PC-3 (cell line): ENCODE measurements around the gene HIBADH. TPM values are rescaled to one million over a fixed set of nuclear protein-coding genes. Genes with fewer than 3 reads are reported as not detected.

Source experiments
- ATAC-seq: fragments of 200-7000 bp; cut with Tn5 transposase; 2 replicates; pipeline ENCODE4 v1.9.1; 2020; ENCODE audit warnings: mild to moderate bottlenecking, moderate library complexity
- BruUV-seq: library from RNA; stranded (reverse); fragments of 400-500 nt; replicated peaks from 2 replicates; lab custom pipeline; 2021; lab: Mats Ljungman, UMichigan
- CTCF ChIA-PET: fragments of 300-600 bp; sonication (Branson Sonifier 250); formaldehyde crosslinking; loops from one replicate; lab custom pipeline; 2022; ENCODE audit warnings: antibody characterized with exemption; lab: Charles Lee
- POLR2A ChIA-PET: fragments of 300-600 bp; sonication (Branson Sonifier 250); formaldehyde crosslinking; loops from one replicate; lab custom pipeline; 2022; ENCODE audit warnings: antibody characterized with exemption; ENCODE audit not compliant: unreplicated experiment; lab: Charles Lee
- DNase-seq: peaks from one replicate; pipeline ENCODE4 v3.0.0-alpha.2; 2015
- H2AFZ ChIP-seq: fragments of 300-600 bp; sonication (generic); 2 replicates; pipeline ENCODE4 v1.6.0; 2016; ENCODE audit warnings: antibody characterized with exemption, low read length
- H3F3A ChIP-seq: fragments of 300-600 bp; sonication (generic); one replicate; pipeline ENCODE4 v1.6.0; 2017; ENCODE audit warnings: antibody characterized with exemption, low read length, control low read depth, mild to moderate bottlenecking; ENCODE audit not compliant: unreplicated experiment
- H3K27ac ChIP-seq: fragments of 300-600 bp; sonication (generic); 2 replicates; pipeline ENCODE4 v1.5.1; 2016; ENCODE audit warnings: mild to moderate bottlenecking, low read length
- H3K27me3 ChIP-seq: fragments of 300-600 bp; sonication (generic); 2 replicates; pipeline ENCODE4 v1.6.1; 2016; ENCODE audit warnings: low read length, mixed read lengths
- H3K36me3 ChIP-seq: fragments of 300-600 bp; sonication (generic); 2 replicates; pipeline ENCODE4 v1.6.1; 2016; ENCODE audit warnings: low read depth, mixed run types, low read length, mixed read lengths
- H3K4me1 ChIP-seq: fragments of 300-600 bp; sonication (generic); 2 replicates; pipeline ENCODE4 v1.5.1; 2016; ENCODE audit warnings: low read length; ENCODE audit not compliant: insufficient read depth
- H3K4me2 ChIP-seq: fragments of 300-600 bp; sonication (generic); 2 replicates; pipeline ENCODE4 v1.6.0; 2016; ENCODE audit warnings: low read length
- H3K4me3 ChIP-seq: fragments of 300-600 bp; sonication (generic); 2 replicates; pipeline ENCODE4 v1.5.1; 2016; ENCODE audit warnings: mild to moderate bottlenecking, low read length, mixed read lengths
- H3K79me2 ChIP-seq: fragments of 300-600 bp; sonication (generic); 2 replicates; pipeline ENCODE4 v1.6.1; 2017; ENCODE audit warnings: low read length, mixed read lengths
- H3K9ac ChIP-seq: fragments of 300-600 bp; sonication (generic); 2 replicates; pipeline ENCODE4 v1.6.0; 2016; ENCODE audit warnings: mild to moderate bottlenecking, low read length
- H3K9me2 ChIP-seq: fragments of 300-600 bp; sonication (generic); replicated peaks from 2 replicates; pipeline ENCODE4 v1.6.1; 2016; ENCODE audit warnings: mixed run types, low read length, mixed read lengths
- H3K9me3 ChIP-seq: fragments of 300-600 bp; sonication (generic); 2 replicates; pipeline ENCODE4 v1.6.1; 2016; ENCODE audit warnings: low read length, mixed read lengths
- H4K20me1 ChIP-seq: fragments of 300-600 bp; sonication (generic); 2 replicates; pipeline ENCODE4 v1.6.1; 2016; ENCODE audit warnings: low read length, mixed read lengths
- EZH2 ChIP-seq: fragments of 300-600 bp; sonication (generic); IDR thresholded peaks from one replicate; pipeline ENCODE4 v1.6.1; 2017; ENCODE audit warnings: antibody characterized with exemption, mild to moderate bottlenecking, low read length; ENCODE audit not compliant: unreplicated experiment
- EZH2phosphoT487 ChIP-seq: fragments of 300-600 bp; sonication (generic); IDR thresholded peaks from 2 replicates; pipeline ENCODE4 v1.6.1; 2018; ENCODE audit warnings: mild to moderate bottlenecking, antibody characterized with exemption, low read length, borderline replicate concordance
- intact Hi-C: fragments of 100-400 bp; cut with micrococcal nuclease; formaldehyde crosslinking; loops from 2 replicates; pipeline ENCODE4 v1.9.0; 2023
- total RNA-seq: library from RNA; depleted of rRNA; stranded (reverse); fragments of >200 nt; gene quantifications from 2 replicates; pipeline ENCODE4 v1.2.3, GENCODE V29; 2014
- TF ChIP-seq, protein P1 (sequence below): fragments of 300-600 bp; sonication (generic); conservative IDR thresholded peaks from 2 replicates; pipeline ENCODE4 v1.5.1; 2017; ENCODE audit warnings: antibody characterized with exemption, low read depth, mild to moderate bottlenecking, low read length

Gene HIBADH
- total RNA-seq, 1 experiment from 2014 or later, result 45.8 TPM

DNA sequence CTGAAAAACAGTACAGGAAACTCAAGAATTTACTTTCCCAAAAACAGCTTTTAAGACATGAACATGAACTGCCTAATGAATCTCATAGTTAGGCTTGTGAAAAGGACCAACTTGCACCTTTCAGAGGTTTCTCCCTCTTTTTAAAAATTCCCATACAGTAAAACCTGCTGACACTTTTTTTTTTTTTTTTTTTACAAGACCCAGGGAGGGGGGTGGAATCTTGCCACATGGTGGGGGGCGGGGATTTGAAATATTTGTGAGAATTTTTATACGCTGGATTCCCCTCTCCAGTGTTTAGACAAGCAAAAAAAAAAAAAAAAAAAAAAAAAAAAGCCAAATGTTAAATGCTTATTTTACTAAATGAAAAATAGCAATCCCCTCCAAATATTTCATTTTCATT, 57.4 kb downstream of the HIBADH start:
- H3K27ac ChIP-seq, result peak overlapping the region; percentile 91

GRCh38 chr7:27603813-27604212, 58.9 kb downstream of the HIBADH start:
- ChIA-PET CTCF (no interaction called here), POLR2A (no interaction called here)
- Histone ChIP-seq H3K36me3 (no peaks in the 10 kb centered on the region), H3K79me2 (peaks cover 9% of the 10 kb centered on the region), H3K4me1 (peaks cover 30% of the 10 kb centered on the region), H2AFZ (no peak overlapping the region), H3K27ac (no peak overlapping the region), H3K4me2 (no peak overlapping the region), H3K9me3 (no peaks in the 10 kb centered on the region), H3F3A (no peaks in the 10 kb centered on the region), H4K20me1 (no peaks in the 10 kb centered on the region), H3K9ac (no peak overlapping the region), H3K27me3 (no peaks in the 10 kb centered on the region), H3K9me2 (no peaks in the 10 kb centered on the region), H3K4me3 (no peak overlapping the region)
- TF ChIP-seq EZH2 (no peak), EZH2phosphoT487 (no peak)
- TF ChIP-seq, protein P1, sequence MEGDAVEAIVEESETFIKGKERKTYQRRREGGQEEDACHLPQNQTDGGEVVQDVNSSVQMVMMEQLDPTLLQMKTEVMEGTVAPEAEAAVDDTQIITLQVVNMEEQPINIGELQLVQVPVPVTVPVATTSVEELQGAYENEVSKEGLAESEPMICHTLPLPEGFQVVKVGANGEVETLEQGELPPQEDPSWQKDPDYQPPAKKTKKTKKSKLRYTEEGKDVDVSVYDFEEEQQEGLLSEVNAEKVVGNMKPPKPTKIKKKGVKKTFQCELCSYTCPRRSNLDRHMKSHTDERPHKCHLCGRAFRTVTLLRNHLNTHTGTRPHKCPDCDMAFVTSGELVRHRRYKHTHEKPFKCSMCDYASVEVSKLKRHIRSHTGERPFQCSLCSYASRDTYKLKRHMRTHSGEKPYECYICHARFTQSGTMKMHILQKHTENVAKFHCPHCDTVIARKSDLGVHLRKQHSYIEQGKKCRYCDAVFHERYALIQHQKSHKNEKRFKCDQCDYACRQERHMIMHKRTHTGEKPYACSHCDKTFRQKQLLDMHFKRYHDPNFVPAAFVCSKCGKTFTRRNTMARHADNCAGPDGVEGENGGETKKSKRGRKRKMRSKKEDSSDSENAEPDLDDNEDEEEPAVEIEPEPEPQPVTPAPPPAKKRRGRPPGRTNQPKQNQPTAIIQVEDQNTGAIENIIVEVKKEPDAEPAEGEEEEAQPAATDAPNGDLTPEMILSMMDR, result no peak
- DNase-seq (no peak), ATAC-seq (no peak)
- intact Hi-C loops, result loop anchor here (10.0 kb wide), 1 partner anchor 141 kb away; the partner anchor contains the start of gene TAX1BP1
- no TSS peak for BruUV-seq

More for the DNA sequence above, 57.4 kb downstream of the HIBADH start:
- Histone ChIP-seq H3K79me2 (peaks cover 9% of the 10 kb centered on the region), H3K9me2 (no peaks in the 10 kb centered on the region), H3F3A (no peaks in the 10 kb centered on the region), H2AFZ (no peak overlapping the region), H3K9me3 (no peaks in the 10 kb centered on the region), H3K36me3 (no peaks in the 10 kb centered on the region), H3K4me1 (peaks cover 30% of the 10 kb centered on the region), H3K27me3 (no peaks in the 10 kb centered on the region), H4K20me1 (no peaks in the 10 kb centered on the region), H3K4me2 (peak overlapping the region; percentile 77), H3K9ac (peak overlapping the region; percentile 67), H3K4me3 (peak overlapping the region; percentile 50)
- no TSS peak for BruUV-seq
- DNase-seq (no peak), ATAC-seq (no peak)
- ChIA-PET CTCF (interaction anchor here (0.5 to 3.0 kb wide), 10 partner anchors 41 to 488 kb away, joined by 3 to 35 read pairs (median 7); partner anchors contain the start of gene HOXA13), POLR2A (interaction anchor here (0.5 to 1.3 kb wide), 3 partner anchors 135 to 1021 kb away, joined by 3 to 4 read pairs (median 3); no protein-coding TSS in a partner anchor)
- intact Hi-C loops, result loop anchor here (1.0 to 10.0 kb wide), 4 partner anchors 140 to 409 kb away; partner anchors contain the start of gene TAX1BP1
- TF ChIP-seq, protein P1, result no peak
- TF ChIP-seq EZH2phosphoT487, result no peak
- no peak for TF ChIP-seq EZH2

DNA sequence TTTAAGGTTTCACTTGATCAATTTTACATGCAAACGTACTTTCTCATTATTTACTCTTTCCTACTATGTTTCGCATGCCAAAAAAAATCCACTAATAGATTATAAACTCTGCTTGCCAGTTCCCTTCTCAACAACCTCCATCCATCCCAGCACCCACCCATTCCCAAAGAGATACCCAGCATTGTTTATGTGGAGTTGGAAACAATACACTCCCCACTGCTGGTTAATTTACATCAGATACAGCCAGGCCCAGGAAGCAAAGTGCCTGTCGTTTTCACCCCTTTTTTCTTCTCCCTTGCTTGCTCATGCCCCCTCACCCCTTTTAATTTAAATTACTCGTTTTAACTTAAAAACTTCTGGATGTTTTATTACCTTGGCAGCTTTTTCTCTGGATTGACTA, 59.9 kb downstream of the HIBADH start:
- no peaks in the 10 kb centered on the region for H3K36me3 ChIP-seq
- no peak for DNase-seq
- no peaks in the 10 kb centered on the region for H3K9me2 ChIP-seq
- no peak overlapping the region for H3K4me3 ChIP-seq
- peaks cover 9% of the 10 kb centered on the region for H3K79me2 ChIP-seq
- no peak for TF ChIP-seq EZH2
- ChIA-PET POLR2A (interaction anchor here (0.6 kb wide), 1 partner anchor 11 kb away, joined by 3 read pairs; no protein-coding TSS in a partner anchor), CTCF (interaction anchor here (0.7 kb wide), 1 partner anchor 26 kb away, joined by 3 read pairs; no protein-coding TSS in a partner anchor)
- no peaks in the 10 kb centered on the region for H3F3A ChIP-seq
- no peaks in the 10 kb centered on the region for H3K9me3 ChIP-seq
- BruUV-seq, result no TSS peak
- no peak overlapping the region for H2AFZ ChIP-seq
- ATAC-seq, result no peak
- H4K20me1 ChIP-seq, result no peaks in the 10 kb centered on the region
- H3K4me2 ChIP-seq, result no peak overlapping the region
- H3K9ac ChIP-seq, result no peak overlapping the region
- peaks cover 30% of the 10 kb centered on the region for H3K4me1 ChIP-seq
- H3K27ac ChIP-seq, result no peak overlapping the region
- intact Hi-C loops, result loop anchor here (10.0 kb wide), 1 partner anchor 142 kb away; the partner anchor contains the start of gene TAX1BP1
- no peaks in the 10 kb centered on the region for H3K27me3 ChIP-seq
